Fibroblast of lung (primary cell): ENCODE data around the gene KCNAB2.

Experiments used
- CTCF ChIP-seq, 2 donors: IDR thresholded peaks in 1 of 2; conservative IDR thresholded peaks in 1 of 2; 1 replicate in 1 of 2; 2 replicates in 1 of 2; pipeline ENCODE4 v1.5.1; 2011 to 2012; ENCODE audit warnings: low read length in 2 of 2, control low read depth in 1 of 2, inconsistent platforms in 1 of 2, low read depth in 1 of 2, mild to moderate bottlenecking in 1 of 2
- EZH2 ChIP-seq: IDR thresholded peaks from 2 replicates; pipeline ENCODE4 v1.5.1; 2012; ENCODE audit warnings: low read length, control low read depth, mild to moderate bottlenecking; ENCODE audit errors: missing control alignments

DNA sequence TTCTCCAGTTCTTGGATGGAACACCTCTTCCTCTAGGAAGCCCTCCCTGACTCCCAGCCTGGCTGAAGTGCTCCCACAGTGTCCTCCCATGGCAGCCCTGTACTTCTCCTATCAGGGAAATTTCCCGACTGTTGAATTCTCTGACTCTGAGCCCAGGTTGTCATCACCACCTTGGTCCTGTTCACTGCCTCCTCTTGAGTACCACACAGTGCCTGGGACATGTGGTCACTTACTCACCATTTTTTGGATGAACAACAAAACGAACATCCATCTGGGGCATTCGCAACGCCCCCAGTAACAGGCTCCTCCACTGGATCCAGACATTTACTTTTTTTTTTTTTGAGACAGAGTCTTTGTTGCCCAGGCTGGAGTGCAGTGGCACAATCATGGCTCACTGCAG lies 97.0 kb downstream of the KCNAB2 start:
- TF ChIP-seq CTCF (conservative IDR thresholded peaks at IDR 0.05 in 1 of 2, IDR thresholded peaks at IDR 0.05 in 1 of 2; ENCODE audit: low read depth in 1 of 2, low read length in 2 of 2) (no peak), EZH2 (no peak)
